ENCODE results near the gene CHMP4A.

DNA sequence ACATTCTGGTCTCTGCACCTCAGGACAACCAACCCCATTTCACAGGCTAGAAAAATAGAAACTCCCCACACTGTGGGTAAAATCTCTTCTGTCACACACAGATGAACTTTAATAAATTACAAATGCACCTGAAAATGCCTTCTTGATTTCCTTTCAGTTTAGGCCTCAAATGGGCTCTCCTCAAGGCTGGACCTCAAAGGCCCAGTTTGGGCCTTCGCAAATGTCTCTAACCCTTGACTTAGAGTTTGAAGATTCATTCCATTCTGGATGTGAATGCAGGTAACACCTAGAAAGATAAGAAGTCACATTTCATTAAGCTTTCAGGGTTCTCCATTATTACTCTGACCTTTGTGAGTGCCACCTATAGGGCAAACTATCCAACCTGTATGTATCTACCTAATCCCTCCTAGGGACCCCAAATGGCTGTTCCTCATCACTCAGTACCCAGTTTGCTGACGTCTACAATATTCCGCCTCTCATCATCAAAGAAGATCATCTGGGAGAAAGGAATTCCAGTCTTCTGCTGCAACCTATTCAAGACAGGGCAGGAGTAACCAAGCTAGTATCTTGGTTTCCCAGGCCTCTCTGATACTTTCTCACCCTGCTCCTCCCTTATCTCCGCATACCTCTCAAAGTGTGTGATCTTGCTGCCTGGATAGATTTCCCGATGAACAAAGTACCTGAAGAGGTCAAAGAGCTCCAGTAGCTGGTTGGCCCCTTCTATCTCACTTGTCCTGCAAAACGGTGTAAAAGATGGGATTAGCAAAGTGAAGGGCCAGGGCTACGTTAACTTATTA, 776 bp upstream of the CHMP4A start:
- TF ChIP-seq TAF1 (IDR thresholded peaks at IDR 0.05; ENCODE audit: low read depth) (no peak), POLR2AphosphoS5 (IDR thresholded peaks at IDR 0.05) (no peak)

All from neural cell (in vitro differentiated cells).